HepG2 (cell line): ENCODE results near the gene ARRDC1. TPM values are rescaled to one million over a fixed set of nuclear protein-coding genes. Genes with fewer than 3 reads are reported as not detected.

Source experiments
- ATAC-seq: fragments of 200-7000 bp; cut with Tn5 transposase; 3 replicates; pipeline ENCODE4 v1.9.1; 2020; ENCODE audit warnings: mild to moderate bottlenecking, moderate library complexity
- BruUV-seq: library from RNA; stranded (reverse); fragments of 400-500 nt; replicated peaks from 2 replicates; lab custom pipeline; 2021; lab: Mats Ljungman, UMichigan
- CTCF ChIA-PET: fragments of 300-600 bp; formaldehyde crosslinking; extraction: SDS; loops from one replicate; lab custom pipeline; 2021; ENCODE audit warnings: low total read pairs, inconsistent platforms, low intra/inter-chr PET ratio; lab: Yijun Ruan, JAX
- POLR2A ChIA-PET: fragments of 350-600 bp; sonication (Branson Sonifier 250); formaldehyde crosslinking; loops from one replicate; lab custom pipeline; 2020; ENCODE audit warnings: antibody characterized with exemption, inconsistent platforms; lab: Yijun Ruan, JAX
- DNase-seq: peaks from one replicate; pipeline ENCODE4 v3.0.0-alpha.2; 2015; ENCODE audit warnings: low spot score
- FAIRE-seq: peaks from 3 replicates; lab custom pipeline; 2011; peaks lifted over from hg19 to GRCh38; lab: Jason Lieb, UNC
- H2AFZ ChIP-seq: one replicate; pipeline ENCODE4 v1.6.1; 2011; ENCODE audit warnings: low read length, inconsistent platforms
- H3K27ac ChIP-seq: fragments of 300-600 bp; 3 replicates; pipeline ENCODE4 v1.8.0; 2011; ENCODE audit warnings: mixed run types, mild to moderate bottlenecking, mixed read lengths, low read length, inconsistent platforms; ENCODE audit not compliant: insufficient read depth; ENCODE audit errors: extremely low read length
- H3K27me3 ChIP-seq, 2 experiments: fragments of 200-600 bp in 1 of 2; 2 replicates in 1 of 2; 3 replicates in 1 of 2; pipeline versions ENCODE4 v1.6.0 to v1.8.0; 2011; ENCODE audit warnings: low read length in 2 of 2, mild to moderate bottlenecking in 2 of 2, moderate library complexity in 2 of 2, inconsistent platforms in 1 of 2; ENCODE audit not compliant: insufficient read depth in 2 of 2, control insufficient read depth in 1 of 2
- H3K36me3 ChIP-seq, 2 experiments: fragments of 200-600 bp in 1 of 2; replicated peaks in 1 of 2; 2 replicates in 1 of 2; 3 replicates in 1 of 2; pipeline versions ENCODE4 v1.5.1 to v1.8.0; 2011; ENCODE audit warnings: low read length in 2 of 2, inconsistent platforms in 1 of 2; ENCODE audit not compliant: insufficient read depth in 2 of 2, control insufficient read depth in 1 of 2
- H3K4me1 ChIP-seq: 2 replicates; pipeline ENCODE4 v1.5.1; 2012; ENCODE audit warnings: low read length, inconsistent platforms; ENCODE audit not compliant: insufficient read depth
- H3K4me2 ChIP-seq: 2 replicates; pipeline ENCODE4 v1.6.0; 2011; ENCODE audit warnings: low read depth, low read length, inconsistent platforms
- H3K4me3 ChIP-seq, 3 experiments: fragments of 200-600 bp in 1 of 3; sonication (generic), shearing (Covaris generic) in 1 of 3; replicated peaks in 1 of 3; 2 replicates each; pipeline ENCODE4 v1.5.1; 2011 to 2016; ENCODE audit warnings: low read length in 3 of 3, inconsistent platforms in 2 of 3, low read depth in 2 of 3, mild to moderate bottlenecking in 2 of 3, control low read depth in 1 of 3, mixed read lengths in 1 of 3; ENCODE audit not compliant: insufficient read depth in 1 of 3
- H3K79me2 ChIP-seq: one replicate; pipeline ENCODE4 v1.6.1; 2011; ENCODE audit warnings: low read length, inconsistent platforms; ENCODE audit not compliant: insufficient read depth
- H3K9ac ChIP-seq: 2 replicates; pipeline ENCODE4 v1.6.0; 2011; ENCODE audit warnings: mild to moderate bottlenecking, low read depth, low read length, inconsistent platforms; ENCODE audit not compliant: insufficient read depth
- H3K9me3 ChIP-seq: 2 replicates; pipeline ENCODE4 v1.5.1; 2012; ENCODE audit warnings: mild to moderate bottlenecking, low read length
- H4K20me1 ChIP-seq: 2 replicates; pipeline ENCODE4 v1.6.0; 2011; ENCODE audit warnings: inconsistent platforms, mild to moderate bottlenecking, low read length, moderate library complexity; ENCODE audit not compliant: insufficient read depth
- JARID2 ChIP-seq: sonication (generic); formaldehyde crosslinking; IDR thresholded peaks from 2 replicates; pipeline ENCODE4 v1.8.1; 2023; ENCODE audit warnings: missing genetic modification reagents, inconsistent platforms; ENCODE audit not compliant: insufficient replicate concordance
- MBD4 ChIP-seq: IDR thresholded peaks from 2 replicates; pipeline ENCODE4 v1.6.1; 2012; ENCODE audit warnings: low read length, inconsistent platforms, borderline replicate concordance
- MTA1 ChIP-seq: sonication (generic); formaldehyde crosslinking; IDR thresholded peaks from 2 replicates; pipeline ENCODE4 v1.4.0; 2020; ENCODE audit warnings: missing genetic modification reagents, mild to moderate bottlenecking, borderline replicate concordance
- NFKB2 ChIP-seq: sonication (generic); formaldehyde crosslinking; IDR thresholded peaks from 2 replicates; pipeline ENCODE4 v1.4.0; 2020; ENCODE audit warnings: missing genetic modification reagents, borderline replicate concordance
- POLR2G ChIP-seq: fragments of 200-400 bp; formaldehyde crosslinking; IDR thresholded peaks from 2 replicates; pipeline ENCODE4 v1.6.1; 2018; ENCODE audit warnings: mild to moderate bottlenecking, low read depth, low read length, moderate library complexity
- ZBTB25 ChIP-seq: IDR thresholded peaks from 2 replicates; pipeline ENCODE4 v1.6.1; 2018; ENCODE audit warnings: missing genetic modification reagents
- ZBTB4 ChIP-seq: sonication (generic); formaldehyde crosslinking; IDR thresholded peaks from 2 replicates; pipeline ENCODE4 v1.4.0; 2020; ENCODE audit warnings: missing genetic modification reagents, mild to moderate bottlenecking, borderline replicate concordance
- ZNF12 ChIP-seq: sonication (generic); formaldehyde crosslinking; IDR thresholded peaks from 2 replicates; pipeline ENCODE4 v1.5.0; 2020; ENCODE audit warnings: missing genetic modification reagents
- ZNF180 ChIP-seq: sonication (generic); formaldehyde crosslinking; IDR thresholded peaks from 2 replicates; pipeline ENCODE4 v1.4.0; 2020; ENCODE audit warnings: low read depth, missing genetic modification reagents, borderline replicate concordance
- ZNF24 ChIP-seq: fragments of 450-650 bp; IDR thresholded peaks from 2 replicates; pipeline ENCODE4 v1.6.1; 2017; ENCODE audit warnings: antibody characterized with exemption, mild to moderate bottlenecking
- ZNF83 ChIP-seq: sonication (generic); formaldehyde crosslinking; IDR thresholded peaks from 2 replicates; pipeline ENCODE4 v1.4.0; 2020; ENCODE audit warnings: missing genetic modification reagents, mild to moderate bottlenecking, borderline replicate concordance
- WGBS: methylation state at CpG from one replicate; pipeline ENCODE4 v1.1.6; 2017; ENCODE audit warnings: low lambda C conversion rate; 5-methylcytosine and 5-hydroxymethylcytosine counted together
- in situ Hi-C: cut with HindIII; loops from 2 replicates; pipeline ENCODE4 v1.10.0; 2017; ENCODE audit warnings: low pct_unique_long_range_greater_than_20kb; ENCODE audit not compliant: extremely low pct_ligation_motif_present
- intact Hi-C: fragments of 100-400 bp; cut with micrococcal nuclease; formaldehyde crosslinking; loops from one replicate; pipeline ENCODE4 v1.10.0; 2022; ENCODE audit not compliant: unreplicated experiment
- polyA plus RNA-seq, 8 experiments: library from polyadenylated mRNA; depleted of rRNA in 3 of 8; stranded (reverse) in 7 of 8; unstranded in 1 of 8; fragments of >200 nt; fragmentation: Illumina TruSeq in 4 of 8; extraction: Trizol in 4 of 8; gene quantifications; 2 replicates each; pipeline versions ENCODE4 v1.2.1 to v1.2.3, GENCODE V29; 2011 to 2016; ENCODE audit warnings: low read depth in 4 of 8, missing spikeins in 1 of 8, mixed read lengths in 1 of 8; ENCODE audit not compliant: insufficient read depth in 1 of 8
- total RNA-seq, 5 experiments: library from RNA; depleted of rRNA; stranded (reverse); fragments of >200 nt; fragmentation: Illumina TruSeq; extraction: Trizol; gene quantifications; 2 replicates each; pipeline ENCODE4 v1.2.3, GENCODE V29; 2016; ENCODE audit warnings: low read depth in 1 of 5
- TF ChIP-seq, protein P1 (sequence below), 2 experiments: fragments of 450-650 bp in 1 of 2; sonication (generic) in 1 of 2; formaldehyde crosslinking; IDR thresholded peaks; 2 replicates each; pipeline versions ENCODE4 v1.5.0 to v1.8.0; 2020 to 2022; ENCODE audit warnings: mild to moderate bottlenecking in 1 of 2, missing genetic modification reagents in 1 of 2
- TF ChIP-seq, protein P2 (sequence below): sonication (generic); formaldehyde crosslinking; IDR thresholded peaks from 2 replicates; pipeline ENCODE4 v1.5.1; 2020; ENCODE audit warnings: mild to moderate bottlenecking, missing genetic modification reagents, moderate library complexity
- TF ChIP-seq, protein P3 (sequence below): sonication (generic); formaldehyde crosslinking; IDR thresholded peaks from 2 replicates; pipeline ENCODE4 v1.5.0; 2020; ENCODE audit warnings: mild to moderate bottlenecking, low read depth, missing genetic modification reagents, borderline replicate concordance

The ARRDC1 gene
- total and polyA plus RNA-seq, 2 of the 13 experiments (the other 11 are each of a cell fraction or from before 2014, with no cell fraction given): 21.7 to 44.4 TPM

GRCh38 chr9:137640862-137641261 lies 35.4 kb downstream of the ARRDC1 start:
- no peak overlapping the region for H2AFZ ChIP-seq
- TF ChIP-seq ZBTB25 (CRISPR knock-in tag): no peak
- TF ChIP-seq POLR2G: no peak
- TF ChIP-seq ZNF24: no peak
- no peak for TF ChIP-seq ZBTB4 (CRISPR knock-in tag)
- TF ChIP-seq, protein P1, sequence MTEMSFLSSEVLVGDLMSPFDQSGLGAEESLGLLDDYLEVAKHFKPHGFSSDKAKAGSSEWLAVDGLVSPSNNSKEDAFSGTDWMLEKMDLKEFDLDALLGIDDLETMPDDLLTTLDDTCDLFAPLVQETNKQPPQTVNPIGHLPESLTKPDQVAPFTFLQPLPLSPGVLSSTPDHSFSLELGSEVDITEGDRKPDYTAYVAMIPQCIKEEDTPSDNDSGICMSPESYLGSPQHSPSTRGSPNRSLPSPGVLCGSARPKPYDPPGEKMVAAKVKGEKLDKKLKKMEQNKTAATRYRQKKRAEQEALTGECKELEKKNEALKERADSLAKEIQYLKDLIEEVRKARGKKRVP (CRISPR knock-in tag; IDR thresholded peaks at IDR 0.05): no peak
- TF ChIP-seq JARID2 (CRISPR knock-in tag): no peak
- TF ChIP-seq NFKB2 (CRISPR knock-in tag): no peak
- TF ChIP-seq, protein P2, sequence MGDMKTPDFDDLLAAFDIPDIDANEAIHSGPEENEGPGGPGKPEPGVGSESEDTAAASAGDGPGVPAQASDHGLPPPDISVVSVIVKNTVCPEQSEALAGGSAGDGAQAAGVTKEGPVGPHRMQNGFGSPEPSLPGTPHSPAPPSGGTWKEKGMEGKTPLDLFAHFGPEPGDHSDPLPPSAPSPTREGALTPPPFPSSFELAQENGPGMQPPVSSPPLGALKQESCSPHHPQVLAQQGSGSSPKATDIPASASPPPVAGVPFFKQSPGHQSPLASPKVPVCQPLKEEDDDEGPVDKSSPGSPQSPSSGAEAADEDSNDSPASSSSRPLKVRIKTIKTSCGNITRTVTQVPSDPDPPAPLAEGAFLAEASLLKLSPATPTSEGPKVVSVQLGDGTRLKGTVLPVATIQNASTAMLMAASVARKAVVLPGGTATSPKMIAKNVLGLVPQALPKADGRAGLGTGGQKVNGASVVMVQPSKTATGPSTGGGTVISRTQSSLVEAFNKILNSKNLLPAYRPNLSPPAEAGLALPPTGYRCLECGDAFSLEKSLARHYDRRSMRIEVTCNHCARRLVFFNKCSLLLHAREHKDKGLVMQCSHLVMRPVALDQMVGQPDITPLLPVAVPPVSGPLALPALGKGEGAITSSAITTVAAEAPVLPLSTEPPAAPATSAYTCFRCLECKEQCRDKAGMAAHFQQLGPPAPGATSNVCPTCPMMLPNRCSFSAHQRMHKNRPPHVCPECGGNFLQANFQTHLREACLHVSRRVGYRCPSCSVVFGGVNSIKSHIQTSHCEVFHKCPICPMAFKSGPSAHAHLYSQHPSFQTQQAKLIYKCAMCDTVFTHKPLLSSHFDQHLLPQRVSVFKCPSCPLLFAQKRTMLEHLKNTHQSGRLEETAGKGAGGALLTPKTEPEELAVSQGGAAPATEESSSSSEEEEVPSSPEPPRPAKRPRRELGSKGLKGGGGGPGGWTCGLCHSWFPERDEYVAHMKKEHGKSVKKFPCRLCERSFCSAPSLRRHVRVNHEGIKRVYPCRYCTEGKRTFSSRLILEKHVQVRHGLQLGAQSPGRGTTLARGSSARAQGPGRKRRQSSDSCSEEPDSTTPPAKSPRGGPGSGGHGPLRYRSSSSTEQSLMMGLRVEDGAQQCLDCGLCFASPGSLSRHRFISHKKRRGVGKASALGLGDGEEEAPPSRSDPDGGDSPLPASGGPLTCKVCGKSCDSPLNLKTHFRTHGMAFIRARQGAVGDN: no peak
- no peak for TF ChIP-seq MTA1
- no peak for TF ChIP-seq ZNF180 (CRISPR knock-in tag)
- TF ChIP-seq, protein P3, sequence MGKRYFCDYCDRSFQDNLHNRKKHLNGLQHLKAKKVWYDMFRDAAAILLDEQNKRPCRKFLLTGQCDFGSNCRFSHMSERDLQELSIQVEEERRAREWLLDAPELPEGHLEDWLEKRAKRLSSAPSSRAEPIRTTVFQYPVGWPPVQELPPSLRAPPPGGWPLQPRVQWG (CRISPR knock-in tag): no peak
- no peak for TF ChIP-seq MBD4
- TF ChIP-seq ZNF83 (CRISPR knock-in tag): no peak
- no peak for TF ChIP-seq ZNF12 (CRISPR knock-in tag)

More at GRCh38 chr9:137640862-137641261, 35.4 kb downstream of the ARRDC1 start:
- ChIA-PET POLR2A (no interaction called here), CTCF (no interaction called here)
- in situ Hi-C loops (no loop called here), intact Hi-C loops (no loop called here)
- Histone ChIP-seq H3K4me3 (no peak overlapping the region), H3K9ac (no peak overlapping the region), H3K79me2 (peaks cover 84% of the 10 kb centered on the region), H3K27ac (no peak overlapping the region), H3K9me3 (no peaks in the 10 kb centered on the region), H3K4me2 (no peak overlapping the region), H3K27me3 (no peaks in the 10 kb centered on the region), H3K36me3 (peaks cover 0 to 10% of the 10 kb centered on the region in 2 experiments; a peak in 3 of 5 replicates), H3K4me1 (peaks cover 12% of the 10 kb centered on the region), H4K20me1 (peaks cover 15% of the 10 kb centered on the region; the same call in 1 of the 2 replicates)
- DNase-seq (no peak), FAIRE-seq (no peak), ATAC-seq (no peak)
- 94% methylated on average over 5 of the region's 5 CpGs for WGBS
- no TSS peak for BruUV-seq
